Measurements from ENCODE around the gene ZNF837. TPM values are rescaled to one million over a fixed set of nuclear protein-coding genes. Genes with fewer than 3 reads are reported as not detected.

ZNF837 gene
- polyA plus RNA-seq, 1 donor = 4.3 TPM

Other genes starting within 250 kb of the ZNF837 start
- 12.2 TPM for gene ZNF329, start 230.2 kb downstream of the ZNF837 start, polyA plus RNA-seq
- 36.5 TPM for gene ZNF274, start 198.0 kb downstream of the ZNF837 start, polyA plus RNA-seq
- 33.8 TPM for gene ZNF544, start 152.1 kb downstream of the ZNF837 start, polyA plus RNA-seq
- gene ZNF8, start 102.1 kb downstream of the ZNF837 start, polyA plus RNA-seq = 5.1 TPM
- 59.3 TPM for gene ERVK3-1, start 75.7 kb downstream of the ZNF837 start, polyA plus RNA-seq
- gene ZSCAN22, start 54.0 kb downstream of the ZNF837 start, polyA plus RNA-seq = 3.2 TPM
- 1.8 TPM for gene A1BG, start 27.5 kb downstream of the ZNF837 start, polyA plus RNA-seq
- gene ZNF497, start 18.3 kb downstream of the ZNF837 start, polyA plus RNA-seq = 2.1 TPM
- 1,486 TPM for gene RPS5, start 6.2 kb upstream of the ZNF837 start, polyA plus RNA-seq
- gene RNF225, start 14.6 kb upstream of the ZNF837 start, polyA plus RNA-seq = not detected
- 7.1 TPM for gene ZNF584, start 27.6 kb upstream of the ZNF837 start, polyA plus RNA-seq
- 8.0 TPM for gene ZNF132, start 59.1 kb upstream of the ZNF837 start, polyA plus RNA-seq
- gene ZNF324B, start 70.6 kb upstream of the ZNF837 start, polyA plus RNA-seq = 5.2 TPM
- gene ZNF324, start 86.0 kb upstream of the ZNF837 start, polyA plus RNA-seq = 6.0 TPM
- gene ZNF446, start 95.3 kb upstream of the ZNF837 start, polyA plus RNA-seq = 10.3 TPM
- 8.5 TPM for gene SLC27A5, start 131.0 kb upstream of the ZNF837 start, polyA plus RNA-seq
- gene ZBTB45, start 138.8 kb upstream of the ZNF837 start, polyA plus RNA-seq = 11.1 TPM
- 345 TPM for gene TRIM28, start 163.0 kb upstream of the ZNF837 start, polyA plus RNA-seq
- 120 TPM for gene CHMP2A, start 174.1 kb upstream of the ZNF837 start, polyA plus RNA-seq
- gene UBE2M, start 177.6 kb upstream of the ZNF837 start, polyA plus RNA-seq = 56.0 TPM
- 39.0 TPM for gene MZF1, start 192.3 kb upstream of the ZNF837 start, polyA plus RNA-seq